HG02571 (cell line): ENCODE results near the gene TMEM252.
A peak's percentile ranks its signal among the peaks of the same experiment; 100 is the strongest.

Experiments
- ATAC-seq: cut with Tn5 transposase; IDR thresholded peaks from one replicate; pipeline ENCODE4 v1.9.1; 2021; ENCODE audit warnings: mild to moderate bottlenecking, moderate library complexity; ENCODE audit not compliant: unreplicated experiment

TMEM252 gene, protein sequence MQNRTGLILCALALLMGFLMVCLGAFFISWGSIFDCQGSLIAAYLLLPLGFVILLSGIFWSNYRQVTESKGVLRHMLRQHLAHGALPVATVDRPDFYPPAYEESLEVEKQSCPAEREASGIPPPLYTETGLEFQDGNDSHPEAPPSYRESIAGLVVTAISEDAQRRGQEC

GRCh38 chr9:68540712-68541535 lies at the start of gene TMEM252:
TSS of gene TMEM252 (minus strand) at chr9:68540883. CDS start at chr9:68540814, 69 bp downstream.
- ATAC-seq = no peak

DNA sequence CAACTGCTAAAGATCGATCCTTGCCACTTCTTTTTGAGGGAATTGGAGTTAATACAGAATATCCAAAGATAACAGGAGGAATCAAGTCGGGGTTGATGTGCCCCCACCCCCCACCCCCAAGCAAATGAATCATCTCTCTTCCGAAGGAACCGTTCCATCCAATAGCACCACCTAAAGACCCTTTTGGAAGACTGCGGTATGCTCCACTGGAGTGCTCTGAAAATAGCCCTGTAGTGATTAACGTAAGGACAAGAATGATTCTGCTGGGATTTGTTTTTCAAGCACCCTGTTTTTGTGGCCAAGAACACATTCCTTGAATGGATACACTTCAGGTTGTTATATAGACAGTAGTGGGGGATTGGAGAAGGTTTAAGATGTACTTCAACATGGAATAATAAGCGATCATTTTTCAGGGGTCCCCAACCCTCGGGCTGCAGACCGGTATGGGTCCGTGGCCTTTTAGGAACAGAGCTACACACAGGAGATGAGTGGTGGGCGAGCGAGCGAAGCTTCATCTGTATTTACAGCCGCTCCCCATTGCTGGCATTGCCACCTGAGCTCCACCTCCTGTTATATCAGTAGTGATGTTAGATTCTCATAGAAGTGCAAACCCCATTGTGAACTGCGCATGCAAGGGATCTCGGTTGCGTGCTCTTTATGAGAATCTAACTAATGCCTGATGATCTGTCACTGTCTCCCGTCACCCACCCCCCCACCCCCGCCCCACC lies 44.5 kb upstream of the TMEM252 start:
- no peak for ATAC-seq

DNA sequence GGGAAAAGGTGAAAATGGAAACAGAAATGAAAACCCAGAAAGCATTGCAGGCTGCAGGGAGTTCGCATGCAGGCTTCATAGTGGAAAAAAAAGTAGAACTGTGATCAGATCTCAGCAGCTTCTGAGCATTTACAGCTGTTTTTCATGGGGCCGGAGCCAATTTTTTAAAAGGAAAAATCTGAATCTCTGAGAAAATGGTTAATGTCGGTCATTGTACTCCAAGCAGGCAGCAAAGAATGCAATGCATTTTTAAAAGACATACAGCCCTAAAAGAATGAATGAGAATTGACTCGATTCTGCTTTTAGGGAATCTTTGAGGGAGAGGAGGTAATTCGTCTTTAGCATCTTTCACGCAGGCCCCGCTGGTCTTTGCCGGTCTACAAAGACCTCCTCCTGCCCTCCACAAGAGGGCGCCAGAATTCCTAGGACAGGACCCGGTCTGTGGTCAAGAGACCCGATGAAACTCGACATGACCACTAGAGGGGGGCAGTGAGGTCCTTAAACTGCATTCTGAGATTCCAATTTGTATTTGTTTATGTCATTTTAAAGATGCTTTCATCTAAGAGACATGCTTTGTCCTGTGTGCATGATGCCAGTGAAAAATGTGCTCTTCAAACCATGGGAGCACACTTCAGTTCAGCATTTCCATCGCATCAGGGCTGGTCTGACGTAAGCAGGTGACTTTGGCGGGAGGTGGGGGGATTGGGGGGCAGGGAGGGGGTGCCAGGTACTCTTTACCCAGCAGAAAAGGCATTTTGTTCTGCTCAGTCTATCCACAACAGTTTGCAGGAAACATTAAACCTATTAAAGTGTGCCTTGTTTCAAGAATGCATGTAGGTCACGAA lies 43.7 kb upstream of the TMEM252 start:
- ATAC-seq = peak; percentile 84

GRCh38 chr9:68581696-68582095 lies 41.0 kb upstream of the TMEM252 start:
- no peak for ATAC-seq

- peak; percentile 87 for ATAC-seq
Observed at GRCh38 chr9:68577774-68578591, 37.3 kb upstream of the TMEM252 start.

- no peak for ATAC-seq
Observed at GRCh38 chr9:68575817-68576216, 35.1 kb upstream of the TMEM252 start.

DNA sequence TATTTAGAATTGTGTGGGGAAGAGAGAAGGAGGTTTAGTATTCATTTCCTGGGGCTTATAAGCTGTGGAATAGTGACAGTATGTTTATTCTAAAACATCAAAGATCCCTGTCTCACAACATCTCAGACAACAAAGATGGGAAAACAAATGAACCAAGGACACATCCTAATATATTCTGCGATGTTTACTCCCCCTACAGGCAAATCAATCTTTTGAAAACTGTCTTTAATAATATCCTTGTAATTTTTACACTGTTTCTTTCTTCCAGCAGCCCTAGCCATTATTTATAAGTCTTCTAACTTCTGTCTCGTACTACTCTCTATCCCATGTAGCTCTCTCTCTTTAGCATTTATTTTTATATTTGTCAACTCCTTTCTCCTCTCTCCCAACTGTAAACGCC lies 33.5 kb upstream of the TMEM252 start:
- ATAC-seq = no peak

DNA sequence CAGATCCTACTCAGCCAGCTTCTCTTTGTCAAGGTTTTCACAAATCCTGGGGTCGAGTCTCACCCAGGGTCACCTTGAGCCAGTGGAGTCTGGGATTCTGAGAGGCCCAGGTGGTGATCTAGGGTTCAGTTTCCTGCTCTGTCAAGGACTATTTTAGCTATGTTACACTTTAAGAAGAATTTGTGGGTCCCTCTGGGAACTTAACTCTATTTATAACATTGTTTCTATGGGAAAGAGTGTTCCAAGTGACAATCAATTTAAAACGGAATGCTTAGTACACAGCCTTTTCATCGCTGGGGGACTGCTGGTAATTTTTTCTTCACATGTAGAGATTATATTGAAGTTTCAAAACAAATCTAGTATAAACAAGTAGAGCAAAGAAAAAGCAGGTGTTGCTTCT lies 26.9 kb upstream of the TMEM252 start:
- no peak for ATAC-seq

- ATAC-seq = no peak
Observed at GRCh38 chr9:68562461-68562860, 21.8 kb upstream of the TMEM252 start.

- ATAC-seq = no peak
Observed at GRCh38 chr9:68560071-68560844, 19.6 kb upstream of the TMEM252 start.

GRCh38 chr9:68558545-68558944 lies 17.9 kb upstream of the TMEM252 start:
- ATAC-seq = no peak

DNA sequence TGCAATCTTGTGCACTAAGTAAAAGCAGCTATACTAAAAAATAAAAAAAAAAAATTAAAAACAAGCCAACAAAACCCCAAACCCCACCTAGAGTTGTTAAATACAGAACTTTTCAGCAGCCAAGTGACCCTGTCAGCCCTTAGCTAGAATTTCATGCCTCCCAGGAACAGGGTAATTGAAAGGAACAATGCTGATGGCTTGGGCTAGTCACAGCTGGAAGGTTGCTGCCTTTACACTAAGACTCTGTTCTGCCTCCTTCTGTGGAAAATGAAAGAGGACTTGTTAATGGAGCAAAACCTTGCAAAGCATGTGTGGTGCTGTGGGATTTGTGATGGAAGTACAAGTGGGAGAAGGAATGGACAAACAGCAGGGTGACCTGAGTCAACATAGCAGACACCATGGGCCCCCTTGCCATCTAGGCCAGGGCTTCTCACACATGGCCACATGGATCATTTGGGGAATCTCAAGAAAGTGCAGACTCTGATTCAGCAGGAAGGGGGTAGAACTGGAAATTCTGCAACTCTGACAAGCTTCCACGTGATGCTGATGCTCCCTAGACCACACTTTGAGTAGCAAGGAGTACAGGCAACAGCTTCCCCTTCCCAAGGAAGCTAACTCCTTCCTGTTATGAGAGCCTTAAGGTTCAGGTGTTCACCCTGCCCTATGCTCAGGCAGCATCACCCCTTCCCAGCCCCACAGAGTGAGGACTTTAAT lies 14.9 kb upstream of the TMEM252 start:
- no peak for ATAC-seq

GRCh38 chr9:68552700-68553476 lies 12.2 kb upstream of the TMEM252 start:
- ATAC-seq = no peak

DNA sequence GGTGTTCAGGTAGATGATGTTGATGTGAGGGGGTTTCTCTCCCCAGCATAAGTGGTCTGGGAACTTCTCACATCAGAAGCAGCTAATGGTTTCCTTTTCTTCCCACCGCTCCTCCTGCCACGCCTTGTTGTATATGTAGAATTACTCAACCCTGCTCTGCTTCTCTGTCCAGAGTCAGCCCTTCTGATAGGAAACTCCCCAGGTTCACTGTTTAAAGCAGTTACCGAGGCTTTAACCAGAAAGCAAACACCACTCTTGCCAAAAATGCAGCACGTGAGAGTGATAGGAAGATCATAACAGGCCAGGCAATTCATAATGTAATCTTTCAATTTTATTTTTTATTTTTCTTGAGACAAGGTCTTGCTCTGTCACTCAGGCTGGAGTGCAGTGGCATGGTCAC lies 10.5 kb upstream of the TMEM252 start:
- ATAC-seq = no peak

GRCh38 chr9:68548241-68548640 lies 7.6 kb upstream of the TMEM252 start:
- ATAC-seq = no peak

DNA sequence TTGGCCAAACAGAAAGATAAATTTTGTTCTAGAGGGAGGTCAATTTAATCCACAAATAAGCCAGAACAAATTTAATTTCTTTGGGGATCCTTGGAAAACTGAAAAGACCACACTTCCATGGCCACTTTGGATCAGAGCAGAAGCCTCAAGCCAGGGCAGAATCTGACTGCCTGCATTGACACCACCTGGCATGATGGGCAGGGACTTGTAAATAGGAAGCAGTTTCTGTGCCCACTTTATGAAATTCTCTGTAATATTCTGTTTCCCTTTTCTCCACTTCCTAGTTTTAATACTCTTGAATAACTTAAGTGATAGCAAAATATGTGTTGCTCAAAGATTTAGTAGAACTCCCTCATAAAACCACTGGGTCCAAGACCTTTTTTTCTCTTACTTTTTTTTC lies 6.7 kb upstream of the TMEM252 start:
- ATAC-seq = no peak

DNA sequence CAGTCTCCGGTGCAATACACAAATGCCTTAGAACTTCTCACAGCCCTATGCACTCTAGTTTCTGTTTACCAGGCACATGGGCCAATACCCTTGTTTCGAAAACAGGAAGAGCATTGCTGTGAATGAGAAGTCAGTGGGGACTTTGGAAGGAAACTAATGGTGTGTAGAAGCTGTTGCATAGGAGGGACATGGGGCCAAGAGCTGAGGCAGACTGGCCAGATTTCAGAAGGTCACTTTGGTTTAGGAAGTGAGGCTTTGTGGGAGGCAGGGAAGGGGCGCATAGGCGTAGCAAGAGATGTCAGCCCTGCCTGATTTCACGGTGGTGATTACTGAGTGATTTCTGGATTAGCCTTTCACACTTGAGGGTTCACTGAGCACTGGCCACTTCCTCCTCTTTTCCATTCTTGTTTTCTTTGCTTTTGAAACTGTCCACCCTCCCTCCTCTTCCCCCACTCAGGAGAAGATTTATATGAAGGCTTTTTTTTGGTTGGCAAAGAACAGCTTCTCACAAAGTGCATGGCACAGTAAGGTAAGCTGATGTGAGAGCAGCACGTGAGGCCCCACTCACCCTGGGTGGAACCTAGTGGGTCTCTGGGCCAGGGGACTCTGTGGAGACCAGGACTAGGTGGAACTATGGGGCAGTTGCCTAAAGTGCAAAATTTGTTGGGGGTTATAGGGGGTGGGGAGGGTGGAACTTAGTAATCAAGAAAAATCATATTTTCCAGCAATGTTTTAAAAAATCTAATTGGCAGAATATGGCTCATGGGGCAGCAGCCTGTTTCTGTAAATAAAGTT lies 6.1 kb upstream of the TMEM252 start:
- ATAC-seq = peak; percentile 81
